Neural cell (in vitro differentiated cells): ENCODE results near the gene HIVEP2.

Source experiments
- CTCF ChIP-seq: fragments of 450-650 bp; IDR thresholded peaks from 2 replicates; pipeline ENCODE4 v1.5.1; 2014; ENCODE audit warnings: antibody characterized with exemption, mild to moderate bottlenecking, moderate library complexity; ENCODE audit not compliant: poor library complexity, severe bottlenecking
- EZH2 ChIP-seq: fragments of 200-600, 300-800 bp; shearing (Covaris generic), sonication (generic); IDR thresholded peaks from 2 replicates; pipeline ENCODE4 v1.6.1; 2014; ENCODE audit warnings: antibody characterized with exemption, low read length, borderline replicate concordance, mild to moderate bottlenecking; ENCODE audit not compliant: insufficient read depth, poor library complexity, severe bottlenecking
- MXI1 ChIP-seq: fragments of 450-650 bp; conservative IDR thresholded peaks from 2 replicates; pipeline ENCODE4 v1.6.1; 2014; ENCODE audit warnings: antibody characterized with exemption, mild to moderate bottlenecking; ENCODE audit not compliant: poor library complexity, severe bottlenecking
- SMC3 ChIP-seq: fragments of 450-650 bp; conservative IDR thresholded peaks from 2 replicates; pipeline ENCODE4 v1.6.1; 2014; ENCODE audit warnings: antibody characterized with exemption, mild to moderate bottlenecking, moderate library complexity; ENCODE audit not compliant: poor library complexity
- TAF1 ChIP-seq: IDR thresholded peaks from 2 replicates; pipeline ENCODE4 v1.6.1; 2012; ENCODE audit warnings: low read depth

DNA sequence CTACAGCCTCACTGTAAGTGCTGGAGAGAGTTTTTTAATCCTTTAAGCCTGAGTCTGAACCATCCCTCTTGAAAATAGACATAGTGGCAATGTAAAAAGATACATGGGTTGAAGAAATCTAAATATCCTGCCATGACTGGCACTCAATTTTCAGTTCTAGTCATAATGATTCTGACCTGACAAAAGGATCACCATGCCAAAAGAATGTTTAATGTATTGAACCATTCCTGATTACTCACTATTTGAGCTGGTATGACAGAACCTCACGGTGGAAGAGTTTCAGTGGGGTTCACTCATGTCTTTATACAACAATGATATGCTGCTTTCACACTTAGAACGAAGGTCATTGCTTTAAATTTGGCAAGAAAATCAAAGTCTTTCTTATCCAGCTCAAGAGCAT, 93.4 kb downstream of the HIVEP2 start:
- TF ChIP-seq MXI1 (no peak), CTCF (no peak), SMC3 (no peak), TAF1 (no peak), EZH2 (no peak)
